ENCODE results near the gene MOB2. TPM values are rescaled to one million over a fixed set of nuclear protein-coding genes. Genes with fewer than 3 reads are reported as not detected.

The MOB2 gene
- total RNA-seq, 1 experiment from 2014 or later, result 22.7 TPM

DNA sequence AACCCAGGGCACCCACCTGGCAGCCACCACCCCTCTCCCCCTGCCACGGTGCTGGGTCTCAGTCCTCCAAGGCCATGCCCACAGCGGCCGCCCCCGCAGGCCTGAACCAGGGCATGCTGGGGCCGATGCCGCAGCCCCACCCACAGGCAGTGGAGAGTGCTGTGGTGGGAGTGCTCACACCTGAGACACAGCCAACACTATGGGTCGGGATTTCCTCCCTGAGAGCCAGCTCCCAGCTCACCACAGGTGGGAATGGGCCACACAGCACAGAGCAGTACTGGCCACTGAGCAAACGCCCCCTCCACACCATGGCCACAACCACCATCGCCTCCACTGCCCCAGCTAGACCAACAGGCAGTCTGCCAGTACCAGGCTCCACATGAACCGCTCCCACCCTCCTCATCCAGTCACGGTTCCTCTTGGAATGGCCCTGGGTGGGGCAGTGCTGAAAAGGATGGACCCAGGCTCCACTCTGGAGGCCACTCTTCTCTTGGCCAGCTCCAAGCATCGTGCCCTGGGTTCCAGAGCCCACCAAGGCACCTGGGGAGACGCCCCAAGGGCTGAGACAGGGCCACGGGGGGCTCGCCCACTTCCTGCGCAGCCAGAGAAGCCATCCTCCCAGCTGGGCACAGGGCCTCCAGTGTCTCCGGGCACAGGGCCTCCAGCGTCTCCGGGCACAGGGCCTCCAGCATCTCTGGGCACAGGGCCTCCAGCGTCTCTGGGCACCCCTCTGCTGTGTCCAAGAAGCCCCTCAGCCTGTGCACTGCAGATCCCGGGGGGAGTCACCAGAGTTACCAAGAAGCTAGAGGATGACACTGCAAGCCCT, 14.2 kb downstream of the MOB2 start:
- Mint-ChIP-seq H3K4me3 (no peak overlapping the region), H3K27ac (peak overlapping the region in 1 of 3 experiments; percentile 87; a peak in 1 of 7 replicates), H3K9me3 (no peaks in the 10 kb centered on the region), H3K27me3 (ENCODE audit: low read depth) (peaks cover 1% of the 10 kb centered on the region; the same call in 1 of the 2 replicates), H3K36me3 (ENCODE audit: insufficient read depth in 1 of 3, low read depth in 3 of 3) (peaks cover 0 to 2% (median 0%) of the 10 kb centered on the region in 3 experiments; a peak in 3 of 7 replicates), H3K4me1 (peaks cover 0 to 3% of the 10 kb centered on the region in 2 experiments; a peak in 1 of 4 replicates)
- no peak for TF ChIP-seq CTCF (conservative IDR thresholded peaks at IDR 0.05)
- H3K4ac ChIP-seq (ENCODE audit: low read depth, low read length), result no peak overlapping the region
- no peak overlapping the region for H2BK12ac ChIP-seq (ENCODE audit: insufficient read length, low read depth, low read length)
- H3T11ph ChIP-seq (ENCODE audit: low read length), result no peak overlapping the region
- H3K79me1 ChIP-seq (ENCODE audit: insufficient read depth, low read depth, low read length, poor library complexity, severe bottlenecking), result no peaks in the 10 kb centered on the region
- H3K27me3 ChIP-seq (ENCODE audit: insufficient read depth, low read length), result no peaks in the 10 kb centered on the region
- no peak overlapping the region for H2AK5ac ChIP-seq (ENCODE audit: insufficient read length, low read length)
- H3K23ac ChIP-seq (ENCODE audit: insufficient read length, low read depth, low read length), result no peak overlapping the region
- H4K8ac ChIP-seq (replicated peaks; ENCODE audit: insufficient read length, low read depth, low read length), result no peak overlapping the region
- H3K4me1 ChIP-seq (ENCODE audit: insufficient read depth, low read length), result no peaks in the 10 kb centered on the region
- H3K56ac ChIP-seq (ENCODE audit: insufficient read length, low read depth, low read length), result no peak overlapping the region
- no peak overlapping the region for H2AFZ ChIP-seq (ENCODE audit: low read length)
- H2BK15ac ChIP-seq (ENCODE audit: low read depth, low read length), result no peak overlapping the region
- no peaks in the 10 kb centered on the region for H3K79me2 ChIP-seq (ENCODE audit: insufficient read depth, low read length)
- no peak overlapping the region for H2BK20ac ChIP-seq (ENCODE audit: low read depth, low read length, poor library complexity, severe bottlenecking)
- no peak overlapping the region for H4K5ac ChIP-seq (ENCODE audit: insufficient read length, low read depth, low read length)
- no peak overlapping the region for H3K18ac ChIP-seq (ENCODE audit: insufficient read length, low read depth, low read length)
- no peak overlapping the region for H3K4me2 ChIP-seq (ENCODE audit: insufficient read depth, insufficient read length, low read length)
- H4K20me1 ChIP-seq (ENCODE audit: control insufficient read depth, insufficient read depth, insufficient read length), result no peaks in the 10 kb centered on the region
- no peak overlapping the region for H4K91ac ChIP-seq (ENCODE audit: insufficient read length, low read depth, low read length)
- no peak for DNase-seq
- no peaks in the 10 kb centered on the region for H3K9me3 ChIP-seq (ENCODE audit: control insufficient read depth, low read depth, low read length)
- no peak overlapping the region for H3K9ac ChIP-seq (ENCODE audit: extremely low read depth, insufficient read length, low read length)
- no peak overlapping the region; the same call in 1 of the 2 replicates for H3K14ac ChIP-seq (ENCODE audit: insufficient read depth, low read length)
- H3K27ac ChIP-seq (ENCODE audit: insufficient read length, low read depth, low read length), result no peak overlapping the region
- no peak overlapping the region for H2BK120ac ChIP-seq (ENCODE audit: low read depth, low read length, poor library complexity, severe bottlenecking)
- no peaks in the 10 kb centered on the region for H3K23me2 ChIP-seq (ENCODE audit: insufficient read length, low read depth, low read length, poor library complexity, severe bottlenecking)
- H2BK5ac ChIP-seq (ENCODE audit: insufficient read length, low read length), result no peak overlapping the region
- WGBS (ENCODE audit: extremely low coverage, insufficient read length, low lambda C conversion rate), result no CpG with 5 or more reads among the region's 21 CpGs
